Activated T-helper 17 cell treated with anti-CD3 and anti-CD28 coated beads, Interleukin-2, amount 50 U/mL, for 72 hours (primary cell): Measurements from ENCODE around the gene NECAB2. TPM values are rescaled to one million over a fixed set of nuclear protein-coding genes. Genes with fewer than 3 reads are reported as not detected.

Experiments used
- ATAC-seq: fragments of 150-1000 bp; cut with Tn5 transposase; replicated peaks from 2 replicates; pipeline ENCODE4 v1.10.0; 2021; ENCODE audit warnings: mild to moderate bottlenecking, moderate library complexity
- H3K27ac Mint-ChIP-seq: one replicate; pipeline ENCODE4 v1.8.0; 2022; ENCODE audit warnings: mixed read lengths
- H3K27me3 Mint-ChIP-seq: one replicate; pipeline ENCODE4 v1.8.0; 2022; ENCODE audit warnings: mixed read lengths
- H3K36me3 Mint-ChIP-seq: one replicate; pipeline ENCODE4 v1.8.0; 2022; ENCODE audit warnings: low read depth, mild to moderate bottlenecking, mixed read lengths
- H3K4me1 Mint-ChIP-seq: one replicate; pipeline ENCODE4 v1.8.0; 2022; ENCODE audit warnings: mixed read lengths
- H3K4me3 Mint-ChIP-seq: one replicate; pipeline ENCODE4 v1.8.0; 2022; ENCODE audit warnings: mild to moderate bottlenecking, mixed read lengths
- H3K9me3 Mint-ChIP-seq: one replicate; pipeline ENCODE4 v1.8.0; 2022; ENCODE audit warnings: mixed read lengths
- total RNA-seq, 2 donors: library from RNA; stranded (reverse); gene quantifications; one replicate each; pipeline ENCODE4 v1.2.3, GENCODE V29; 2022

NECAB2 gene
- total RNA-seq, 2 donors from 2014 or later: not detected

DNA sequence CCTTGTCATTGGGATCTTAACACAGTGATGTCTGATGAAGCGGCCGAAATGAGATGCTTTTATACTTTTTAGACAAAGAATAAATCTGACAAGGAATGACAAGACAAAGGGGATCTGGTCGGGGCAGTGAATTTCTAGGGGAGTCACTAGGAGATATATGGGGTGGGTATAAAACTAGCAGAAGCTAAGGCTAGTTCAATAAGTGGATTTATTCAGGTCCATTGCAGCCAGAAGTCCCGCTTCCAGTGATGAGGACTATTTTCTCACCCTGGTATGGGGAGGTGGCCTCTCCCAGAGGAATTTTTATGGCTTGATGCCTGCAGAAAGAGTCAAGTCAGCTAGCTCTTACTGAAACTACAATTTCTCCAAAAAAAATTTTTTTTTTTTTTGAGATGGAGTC, 50.7 kb downstream of the NECAB2 start:
- Mint-ChIP-seq H3K4me3 (no peak overlapping the region), H3K9me3 (peaks cover 13% of the 10 kb centered on the region), H3K36me3 (no peaks in the 10 kb centered on the region), H3K4me1 (no peaks in the 10 kb centered on the region), H3K27me3 (peaks cover 16% of the 10 kb centered on the region), H3K27ac (no peak overlapping the region)
- no peak for ATAC-seq

DNA sequence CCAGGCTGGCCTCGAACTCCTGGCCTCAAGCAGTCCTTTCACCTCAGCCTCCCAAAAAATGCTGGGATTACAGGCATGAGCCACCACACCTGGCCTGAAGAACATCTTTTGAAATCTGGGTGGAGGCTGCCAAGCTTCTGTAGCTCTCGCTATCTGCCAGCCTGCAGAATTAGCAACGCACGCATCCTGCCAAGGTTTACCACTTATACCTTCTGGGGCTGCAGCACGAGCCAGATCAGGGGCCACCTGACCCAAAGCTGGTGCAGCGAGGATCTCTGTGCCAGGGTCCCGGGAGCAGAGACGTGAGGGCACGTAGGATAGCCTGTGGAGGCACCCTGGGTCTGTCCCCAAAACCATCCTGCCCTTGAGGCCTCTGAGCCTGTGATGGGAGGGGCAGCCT, 52.3 kb downstream of the NECAB2 start:
- no peaks in the 10 kb centered on the region for H3K4me1 Mint-ChIP-seq
- no peaks in the 10 kb centered on the region for H3K36me3 Mint-ChIP-seq
- H3K27ac Mint-ChIP-seq: no peak overlapping the region
- ATAC-seq: no peak
- peaks cover 16% of the 10 kb centered on the region for H3K27me3 Mint-ChIP-seq
- peaks cover 13% of the 10 kb centered on the region for H3K9me3 Mint-ChIP-seq
- no peak overlapping the region for H3K4me3 Mint-ChIP-seq

DNA sequence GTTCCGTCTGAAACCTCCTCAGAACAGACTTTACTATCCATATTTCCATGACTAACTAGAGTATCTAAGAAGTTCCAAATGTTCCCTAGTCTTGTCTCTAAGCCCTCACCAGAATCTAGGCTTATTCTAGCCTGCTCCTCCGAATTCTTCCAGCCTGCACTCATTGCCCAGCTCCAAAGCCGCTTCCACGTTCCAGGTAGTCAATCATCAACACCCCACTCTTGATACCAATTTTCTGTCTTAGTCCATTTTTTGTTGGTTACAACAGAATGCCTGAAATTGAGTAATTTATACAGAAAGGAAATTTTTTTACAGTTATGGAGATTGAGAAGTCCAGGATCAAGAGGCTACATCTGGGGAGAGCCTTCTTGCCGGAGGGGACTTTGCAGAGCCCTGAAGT, 53.4 kb downstream of the NECAB2 start:
- Mint-ChIP-seq H3K27ac (no peak overlapping the region), H3K36me3 (no peaks in the 10 kb centered on the region), H3K4me1 (no peaks in the 10 kb centered on the region), H3K9me3 (peaks cover 13% of the 10 kb centered on the region), H3K4me3 (no peak overlapping the region), H3K27me3 (peaks cover 19% of the 10 kb centered on the region)
- ATAC-seq: no peak

DNA sequence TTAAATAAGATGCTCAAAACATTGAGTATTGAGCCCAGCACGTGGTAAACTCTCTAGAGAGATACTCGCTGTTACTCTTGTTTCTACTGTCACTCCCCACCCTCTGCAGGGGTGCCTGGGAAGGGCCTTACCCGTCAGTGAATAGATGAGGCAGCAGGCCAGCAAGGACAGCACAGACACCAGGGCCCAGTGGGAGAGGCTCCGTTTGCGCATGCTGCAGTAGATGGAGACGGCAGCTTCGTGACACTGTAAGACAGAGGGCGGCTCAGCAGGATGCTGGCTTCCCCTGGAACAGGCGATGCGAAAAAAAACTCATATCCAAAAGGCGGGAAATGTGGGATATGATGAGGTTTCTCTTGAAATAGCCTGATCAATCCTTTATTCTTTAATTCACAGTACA, 54.6 kb downstream of the NECAB2 start:
- ATAC-seq: no peak
- Mint-ChIP-seq H3K9me3 (peaks cover 13% of the 10 kb centered on the region), H3K36me3 (no peaks in the 10 kb centered on the region), H3K4me3 (no peak overlapping the region), H3K27ac (no peak overlapping the region), H3K27me3 (peaks cover 24% of the 10 kb centered on the region), H3K4me1 (no peaks in the 10 kb centered on the region)

DNA sequence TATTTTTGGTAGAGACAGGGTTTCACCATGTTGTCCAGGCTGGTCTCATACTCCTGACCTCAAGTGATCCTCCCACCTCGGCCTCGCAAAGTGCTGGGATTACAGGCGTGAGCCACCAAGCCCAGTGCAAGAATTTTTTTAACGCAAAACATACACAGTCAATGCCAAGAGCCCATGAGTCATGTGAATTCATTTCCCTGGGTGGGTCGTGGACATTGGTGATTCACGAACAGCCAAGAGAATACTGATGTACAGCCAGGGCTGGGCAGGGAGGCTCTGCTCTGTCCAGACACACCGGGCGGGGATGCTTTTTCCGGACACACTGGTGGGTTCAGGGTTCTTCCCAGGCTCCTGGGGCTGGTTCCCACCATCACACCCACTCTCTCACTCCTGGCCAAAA, 56.8 kb downstream of the NECAB2 start:
- no peak for ATAC-seq
- H3K27me3 Mint-ChIP-seq: peaks cover 23% of the 10 kb centered on the region
- H3K9me3 Mint-ChIP-seq: peaks cover 13% of the 10 kb centered on the region
- no peak overlapping the region for H3K27ac Mint-ChIP-seq
- H3K36me3 Mint-ChIP-seq: no peaks in the 10 kb centered on the region
- H3K4me3 Mint-ChIP-seq: no peak overlapping the region
- no peaks in the 10 kb centered on the region for H3K4me1 Mint-ChIP-seq

DNA sequence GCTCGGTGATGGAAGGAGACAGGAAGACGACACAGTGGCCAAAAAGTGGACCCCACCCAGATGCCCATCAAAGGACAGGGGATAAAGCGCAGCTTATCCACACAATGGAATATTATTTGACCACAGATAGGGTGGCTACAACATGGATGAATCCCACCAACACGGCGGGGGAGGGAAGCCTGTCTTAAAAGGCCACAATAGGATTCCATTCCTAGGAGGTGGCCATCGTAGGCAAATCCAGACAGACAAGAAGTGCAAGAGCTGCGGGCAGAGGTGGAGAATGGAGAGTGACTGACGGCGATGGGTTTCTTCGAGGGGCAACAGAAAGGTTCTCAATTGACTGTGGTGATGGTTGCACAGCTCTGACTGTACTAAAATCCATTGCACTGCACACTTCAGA, 58.6 kb downstream of the NECAB2 start:
- no peaks in the 10 kb centered on the region for H3K36me3 Mint-ChIP-seq
- H3K4me1 Mint-ChIP-seq: peaks cover 3% of the 10 kb centered on the region
- no peak overlapping the region for H3K4me3 Mint-ChIP-seq
- no peak for ATAC-seq
- peaks cover 6% of the 10 kb centered on the region for H3K9me3 Mint-ChIP-seq
- H3K27me3 Mint-ChIP-seq: peaks cover 19% of the 10 kb centered on the region
- H3K27ac Mint-ChIP-seq: no peak overlapping the region

DNA sequence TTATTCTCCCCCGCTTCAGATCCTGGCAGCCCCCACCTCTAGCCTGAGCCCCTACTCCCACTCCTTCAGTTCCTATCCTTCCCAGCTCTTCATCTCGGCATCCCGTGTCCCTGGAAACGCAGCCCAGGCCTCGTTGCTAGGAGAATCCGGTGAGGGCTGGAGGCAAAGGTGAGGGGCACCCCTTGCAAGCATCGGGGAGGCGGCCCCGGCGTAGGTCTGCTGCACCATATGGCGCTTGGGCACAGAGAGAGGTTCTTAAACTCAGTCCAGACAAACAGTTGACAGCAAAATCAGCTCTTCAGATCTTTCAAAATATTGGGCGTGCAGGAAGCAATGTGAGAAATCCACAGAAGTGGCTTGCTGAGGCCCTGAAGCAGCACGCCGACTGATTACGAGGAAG, 59.6 kb downstream of the NECAB2 start:
- no peaks in the 10 kb centered on the region for H3K36me3 Mint-ChIP-seq
- peaks cover 5% of the 10 kb centered on the region for H3K9me3 Mint-ChIP-seq
- no peak overlapping the region for H3K27ac Mint-ChIP-seq
- ATAC-seq: no peak
- H3K4me3 Mint-ChIP-seq: no peak overlapping the region
- peaks cover 3% of the 10 kb centered on the region for H3K4me1 Mint-ChIP-seq
- H3K27me3 Mint-ChIP-seq: peaks cover 18% of the 10 kb centered on the region

DNA sequence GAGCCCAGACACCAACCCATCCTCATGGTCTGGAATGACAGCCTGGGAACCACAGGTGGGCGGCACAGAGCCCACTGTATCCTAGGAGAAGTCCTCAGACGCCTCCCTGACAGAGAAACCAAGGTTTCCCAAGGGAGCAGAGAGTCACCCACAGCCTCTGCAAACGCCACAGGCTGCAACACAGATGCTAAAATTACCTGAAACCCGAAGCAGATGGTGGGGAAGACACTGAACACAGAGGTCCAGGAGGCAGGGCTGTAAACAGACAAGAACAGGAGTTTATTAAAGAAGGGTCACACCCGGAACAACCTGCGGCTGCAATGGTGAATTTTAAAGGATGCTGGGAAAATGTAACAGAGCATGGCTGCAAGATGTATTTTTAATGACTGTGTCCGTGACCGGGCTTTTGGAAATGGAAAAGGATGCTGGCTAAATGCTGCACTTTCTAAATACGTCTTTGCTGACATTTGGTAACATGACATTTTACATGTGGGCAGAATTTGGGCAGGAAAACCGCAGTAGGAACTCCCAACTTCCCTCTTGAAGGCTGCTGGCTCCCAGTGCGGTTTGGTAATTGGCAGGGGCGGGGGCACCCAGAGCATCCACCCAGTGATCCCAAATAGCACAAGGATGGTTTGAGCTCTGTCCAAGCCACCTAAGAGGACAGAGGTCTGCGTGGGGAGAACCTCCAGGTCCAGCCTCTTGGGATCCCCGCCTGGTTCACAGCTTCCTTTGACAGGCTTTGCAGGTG, 61.4 kb downstream of the NECAB2 start:
- ATAC-seq: peak; percentile 23
- H3K4me1 Mint-ChIP-seq: peaks cover 3% of the 10 kb centered on the region
- no peak overlapping the region for H3K27ac Mint-ChIP-seq

DNA sequence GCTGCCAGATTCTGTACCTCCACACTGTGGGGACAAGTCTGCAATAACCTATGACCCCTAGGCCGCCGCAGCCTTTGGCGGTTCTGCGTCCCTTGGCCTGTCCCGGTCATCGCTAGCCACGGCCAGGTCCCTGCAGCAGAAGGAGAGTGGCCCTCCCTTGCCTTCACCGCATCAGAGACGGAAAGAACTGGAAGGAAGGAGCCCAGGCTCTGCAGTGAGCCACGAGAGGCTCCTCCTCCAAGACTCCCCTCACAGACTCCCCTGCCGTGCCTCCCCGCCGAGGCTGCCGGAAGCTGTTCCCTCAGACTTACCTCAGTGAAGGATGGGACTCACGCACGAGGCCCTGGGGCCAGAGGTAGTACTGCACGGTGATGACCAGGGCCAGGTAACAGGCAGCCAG, 63.5 kb downstream of the NECAB2 start:
- Mint-ChIP-seq H3K9me3 (no peaks in the 10 kb centered on the region), H3K27ac (no peak overlapping the region), H3K4me3 (no peak overlapping the region), H3K27me3 (peaks cover 6% of the 10 kb centered on the region), H3K36me3 (no peaks in the 10 kb centered on the region), H3K4me1 (peaks cover 3% of the 10 kb centered on the region)
- no peak for ATAC-seq

More for the DNA sequence above, 61.4 kb downstream of the NECAB2 start:
- Mint-ChIP-seq H3K4me3 (no peak overlapping the region), H3K9me3 (no peaks in the 10 kb centered on the region), H3K27me3 (peaks cover 10% of the 10 kb centered on the region), H3K36me3 (no peaks in the 10 kb centered on the region)

DNA sequence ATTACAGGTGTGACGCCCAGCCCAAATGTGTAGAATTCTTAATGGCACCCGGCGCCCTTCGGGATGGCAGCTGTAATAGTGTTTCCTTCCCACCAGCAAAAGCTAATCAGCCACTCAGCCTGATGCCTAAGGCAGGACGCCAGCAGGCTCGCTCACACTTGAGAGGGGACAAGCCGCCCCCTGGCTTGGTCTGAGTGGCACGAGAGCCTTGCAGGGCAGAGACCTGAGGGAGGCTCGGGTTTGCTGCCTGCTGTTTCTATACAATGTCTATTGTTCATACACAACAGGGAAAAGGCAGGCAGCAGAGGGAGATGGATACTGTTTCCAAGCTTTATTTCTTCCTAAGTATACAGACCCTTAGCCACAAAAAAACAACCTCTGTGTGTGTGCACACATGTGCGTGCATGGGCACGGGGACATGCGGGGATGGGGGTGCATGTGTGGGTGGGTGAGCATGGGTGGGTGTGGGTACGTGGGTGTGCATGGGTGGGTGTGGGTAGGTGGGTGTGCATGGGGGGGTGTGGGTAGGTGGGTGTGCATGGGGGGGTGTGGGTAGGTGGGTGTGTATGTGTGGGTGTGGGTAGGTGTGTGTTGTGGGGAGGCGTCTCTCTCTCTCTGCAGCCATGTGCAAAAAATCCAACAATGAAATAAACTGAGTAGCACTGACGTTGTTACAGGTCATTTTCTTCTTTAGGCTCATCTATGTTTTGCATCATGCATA, 64.6 kb downstream of the NECAB2 start:
- peaks cover 3% of the 10 kb centered on the region for H3K4me1 Mint-ChIP-seq
- no peak overlapping the region for H3K4me3 Mint-ChIP-seq
- no peak for ATAC-seq

DNA sequence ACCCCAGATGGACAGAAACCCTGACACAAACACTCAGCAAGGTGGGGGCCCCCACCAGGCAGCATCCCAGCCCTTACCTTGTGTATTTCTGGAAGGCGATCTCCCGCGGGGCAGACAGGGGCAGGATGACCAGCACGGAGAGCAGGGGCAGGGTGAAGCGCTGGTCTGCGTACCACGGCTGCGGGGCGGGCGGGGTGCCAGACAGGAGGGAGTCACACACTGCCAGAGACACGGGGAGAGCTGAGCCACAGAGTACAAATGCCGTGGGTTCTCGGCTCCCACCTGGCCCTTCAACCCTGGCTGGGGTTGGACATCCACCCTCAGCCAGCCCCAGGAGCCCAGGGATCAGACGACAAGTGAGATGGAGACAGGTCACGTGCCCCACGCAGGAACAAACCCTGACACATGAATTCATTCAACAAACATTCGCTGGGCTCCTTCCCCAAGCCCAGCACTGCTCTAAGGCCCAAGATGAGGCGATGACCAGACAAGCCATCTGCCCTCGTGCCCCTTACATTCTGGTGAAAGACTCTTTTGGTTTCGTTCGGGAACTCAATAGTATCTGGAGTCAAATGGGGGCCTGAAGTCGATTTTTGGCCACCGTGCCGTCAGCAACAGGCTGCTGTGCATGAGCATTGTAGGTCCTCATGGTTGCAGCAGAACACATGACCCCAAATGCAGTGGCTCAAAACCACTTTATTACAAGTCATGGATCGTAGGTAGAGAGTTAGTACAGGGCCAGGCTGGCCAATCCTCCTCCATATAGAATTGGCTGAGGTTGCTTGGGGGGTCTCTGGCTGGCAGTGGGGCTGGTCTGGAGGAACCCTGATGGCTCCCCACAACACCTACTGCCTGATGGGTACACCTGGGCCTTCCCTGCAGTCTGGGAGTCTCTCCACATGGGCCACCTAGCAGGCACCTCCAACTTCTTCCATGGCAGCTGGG, 65.5 kb downstream of the NECAB2 start:
- no peaks in the 10 kb centered on the region for H3K36me3 Mint-ChIP-seq
- H3K4me3 Mint-ChIP-seq: no peak overlapping the region
- no peaks in the 10 kb centered on the region for H3K27me3 Mint-ChIP-seq
- H3K4me1 Mint-ChIP-seq: peaks cover 3% of the 10 kb centered on the region
- no peaks in the 10 kb centered on the region for H3K9me3 Mint-ChIP-seq
- H3K27ac Mint-ChIP-seq: no peak overlapping the region
- ATAC-seq: no peak

More for the DNA sequence above, 64.6 kb downstream of the NECAB2 start:
- no peaks in the 10 kb centered on the region for H3K9me3 Mint-ChIP-seq
- peaks cover 3% of the 10 kb centered on the region for H3K27me3 Mint-ChIP-seq
- no peaks in the 10 kb centered on the region for H3K36me3 Mint-ChIP-seq
- H3K27ac Mint-ChIP-seq: no peak overlapping the region

DNA sequence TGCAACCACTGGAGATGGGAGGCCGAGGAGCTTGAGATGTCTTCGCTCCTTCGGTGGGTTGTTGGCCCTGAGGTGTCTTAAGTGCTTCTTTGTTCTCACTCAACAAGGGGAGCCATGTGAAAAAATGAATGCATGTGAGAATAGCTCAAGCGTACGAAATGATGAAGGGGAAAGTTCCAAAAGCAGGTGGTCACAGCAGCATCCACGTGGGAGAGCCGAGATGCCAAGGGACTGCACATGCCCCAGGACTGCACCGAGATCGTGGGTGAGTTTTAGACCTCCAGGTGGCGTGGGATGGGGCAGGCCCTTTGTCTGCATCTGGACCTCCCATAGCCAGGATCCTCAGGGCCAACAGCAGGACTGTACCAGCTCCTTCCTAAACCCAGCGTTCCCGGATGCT, 66.5 kb downstream of the NECAB2 start:
- Mint-ChIP-seq H3K9me3 (no peaks in the 10 kb centered on the region), H3K4me3 (no peak overlapping the region), H3K36me3 (no peaks in the 10 kb centered on the region), H3K4me1 (peaks cover 3% of the 10 kb centered on the region), H3K27me3 (no peaks in the 10 kb centered on the region), H3K27ac (no peak overlapping the region)
- no peak for ATAC-seq

DNA sequence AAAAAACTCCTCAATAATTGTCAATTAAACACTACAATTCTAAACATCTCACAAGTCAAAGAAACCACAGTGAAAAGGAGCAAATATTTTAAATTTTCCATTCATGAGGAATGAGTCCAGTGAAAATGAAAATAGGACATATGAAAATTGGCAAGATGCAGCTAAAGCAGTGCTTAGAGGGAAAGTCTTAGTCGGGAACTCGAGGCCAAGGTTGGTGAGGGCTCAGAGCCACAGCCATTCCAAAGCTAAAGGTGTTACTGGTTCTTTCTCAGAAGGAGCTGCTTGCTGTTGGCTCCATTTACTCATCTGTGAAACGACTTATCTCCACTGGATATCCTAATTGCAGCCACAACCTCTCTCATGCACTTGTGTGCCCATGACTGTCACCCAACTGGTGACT, 68.1 kb downstream of the NECAB2 start:
- Mint-ChIP-seq H3K4me3 (no peak overlapping the region), H3K4me1 (no peaks in the 10 kb centered on the region), H3K27ac (no peak overlapping the region), H3K27me3 (no peaks in the 10 kb centered on the region), H3K36me3 (no peaks in the 10 kb centered on the region), H3K9me3 (no peaks in the 10 kb centered on the region)
- ATAC-seq: no peak

DNA sequence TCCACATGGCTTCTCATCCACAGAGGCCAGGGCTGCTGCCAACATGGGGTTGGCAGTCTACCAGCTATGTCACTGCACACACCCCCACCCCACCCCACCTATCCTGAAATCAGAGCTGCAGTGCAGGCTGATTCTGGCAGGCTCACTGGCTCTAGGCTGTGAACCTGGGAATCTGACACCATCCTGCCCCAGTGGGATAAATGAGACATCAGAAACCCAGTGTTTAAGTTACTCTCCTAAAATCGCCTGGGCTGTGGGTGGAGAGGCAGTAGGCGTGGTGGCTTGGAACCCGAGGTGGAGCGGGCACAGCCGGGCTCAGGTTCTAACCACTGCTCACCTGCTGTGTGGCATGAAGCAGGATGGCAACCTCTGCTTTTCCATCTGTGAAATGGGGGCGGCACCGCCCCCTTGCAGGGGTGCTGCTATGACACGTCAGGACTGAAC, 69.0 kb downstream of the NECAB2 start:
- H3K9me3 Mint-ChIP-seq: no peaks in the 10 kb centered on the region
- H3K4me1 Mint-ChIP-seq: no peaks in the 10 kb centered on the region
- no peak overlapping the region for H3K4me3 Mint-ChIP-seq
- no peaks in the 10 kb centered on the region for H3K27me3 Mint-ChIP-seq
- H3K36me3 Mint-ChIP-seq: no peaks in the 10 kb centered on the region
- no peak for ATAC-seq
- no peak overlapping the region for H3K27ac Mint-ChIP-seq
